Germinal center (tissue), 1 donor: ENCODE data around the gene ACRV1.
A peak's percentile ranks its signal among the peaks of the same experiment; 100 is the strongest.

Experiments
- DNase-seq: peaks from one replicate; pipeline ENCODE4 v3.0.0; 2012; ENCODE audit warnings: mixed read lengths, low spot score

Gene ACRV1

DNA sequence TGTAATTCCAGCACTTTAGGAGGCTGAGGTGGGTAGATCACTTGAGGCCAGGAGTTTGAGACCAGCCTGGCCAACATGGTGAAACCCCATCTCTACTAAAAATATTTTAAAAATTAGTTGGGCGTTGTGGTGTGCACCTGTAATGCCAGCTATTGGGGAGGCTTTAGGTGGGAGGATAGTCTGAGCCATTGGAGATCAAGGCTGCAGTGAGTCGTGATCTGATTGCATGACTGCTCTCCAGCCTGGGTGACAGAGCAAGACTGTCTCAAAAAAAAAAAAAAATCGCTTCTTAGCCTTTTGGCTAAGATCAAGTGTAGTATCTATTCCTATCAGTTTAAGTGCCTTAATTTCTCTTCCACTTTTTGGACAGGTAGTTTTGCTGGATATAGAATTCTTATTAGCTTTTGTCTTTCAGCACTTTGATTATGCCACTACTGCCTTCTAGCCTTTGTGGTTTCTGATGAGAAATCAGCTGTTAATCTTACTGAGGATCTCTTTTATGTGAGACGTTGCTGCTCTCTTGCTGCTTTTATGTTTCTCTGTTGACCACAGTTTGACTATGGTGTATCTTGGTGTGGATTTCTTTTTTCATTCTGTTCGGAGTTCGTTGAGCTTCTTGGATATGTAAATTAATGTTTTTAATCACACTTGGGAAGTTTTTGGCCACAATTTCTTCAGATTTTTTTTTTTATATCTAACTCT is 31.0 kb downstream of the ACRV1 start:
- no peak for DNase-seq

DNA sequence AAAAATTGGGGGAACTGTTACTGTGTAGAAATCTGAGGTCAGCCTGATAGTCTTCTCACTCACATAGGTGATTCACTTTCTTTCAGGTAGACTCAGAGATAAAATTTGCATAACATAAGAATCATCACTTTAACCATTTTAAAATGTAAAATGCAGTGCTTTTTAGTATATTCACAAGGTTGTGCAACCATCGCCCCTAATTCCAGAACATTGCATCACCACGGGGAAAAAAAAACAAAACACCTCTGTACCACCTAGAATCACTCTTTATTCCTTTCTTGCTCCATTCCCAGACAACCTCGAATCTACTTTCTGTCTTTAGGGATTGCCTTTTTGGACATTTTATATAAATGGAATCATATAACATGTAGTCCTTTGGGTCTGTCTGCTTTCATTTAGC is 34.8 kb downstream of the ACRV1 start:
- no peak for DNase-seq

GRCh38 chr11:125638315-125638714 is 42.3 kb downstream of the ACRV1 start:
- no peak for DNase-seq

GRCh38 chr11:125637840-125638239 is 42.8 kb downstream of the ACRV1 start:
- no peak for DNase-seq

GRCh38 chr11:125627236-125627910 is 53.3 kb downstream of the ACRV1 start:
- no peak for DNase-seq

DNA sequence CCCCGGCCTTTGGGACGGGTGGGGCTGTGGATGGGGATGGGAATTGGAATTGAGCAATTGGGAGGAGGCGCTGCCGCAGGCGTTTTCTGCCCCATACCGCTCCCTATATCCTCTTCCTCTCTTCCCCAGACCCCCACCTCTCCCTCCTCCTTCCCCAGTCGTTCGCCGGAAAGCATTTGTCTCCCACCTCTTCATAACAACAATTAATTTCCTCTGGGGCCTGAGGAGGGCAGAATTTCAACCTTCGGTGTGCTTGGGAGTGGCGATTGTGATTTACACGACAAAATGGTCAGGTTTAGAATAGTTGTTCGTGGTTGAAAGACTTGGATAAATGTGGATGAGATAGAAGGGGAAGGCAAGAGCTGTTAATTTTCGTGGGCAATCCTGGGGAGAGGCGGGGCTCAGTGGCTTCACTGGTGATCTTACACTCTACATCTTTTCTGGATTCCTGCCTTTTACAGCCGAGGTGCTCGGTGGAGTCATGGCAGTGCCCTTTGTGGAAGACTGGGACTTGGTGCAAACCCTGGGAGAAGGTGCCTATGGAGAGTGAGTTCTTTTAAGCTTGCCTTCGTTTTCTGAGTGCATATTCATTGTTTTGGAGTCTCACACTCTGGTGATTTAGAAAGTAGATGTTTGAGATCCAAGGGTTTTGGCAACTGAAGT is 54.2 kb downstream of the ACRV1 start:
- DNase-seq, result peak; percentile 39

- DNase-seq, result peak; percentile 79
These were observed 54.9 kb downstream of the ACRV1 start for GRCh38 chr11:125625630-125626287.

DNA sequence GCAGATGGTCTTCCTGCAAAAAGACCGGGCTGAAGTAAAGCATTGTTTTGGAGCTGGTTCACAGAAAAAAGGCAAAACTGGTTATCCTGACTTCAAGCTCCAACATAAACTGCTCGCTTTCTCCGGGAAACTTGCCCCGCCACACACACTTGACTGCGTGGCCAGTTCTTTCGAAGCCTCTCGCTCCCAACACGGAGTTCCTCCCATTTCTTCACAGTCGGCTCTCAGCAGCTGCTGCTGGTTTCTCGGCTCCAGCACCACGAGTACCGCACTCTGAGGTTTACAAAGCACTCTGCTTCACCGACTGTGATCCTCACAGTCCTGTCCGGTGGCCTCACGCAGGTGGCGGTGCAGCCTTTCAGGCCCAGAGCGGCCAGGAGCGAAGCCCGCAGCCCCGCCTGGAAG is 55.4 kb downstream of the ACRV1 start:
- no peak for DNase-seq

GRCh38 chr11:125624756-125625213 is 55.9 kb downstream of the ACRV1 start, which contains the start of gene CHEK1:
TSS of gene CHEK1 (plus strand) at chr11:125625163. CDS start at chr11:125626769, 1,606 bp downstream.
- no peak for DNase-seq

DNA sequence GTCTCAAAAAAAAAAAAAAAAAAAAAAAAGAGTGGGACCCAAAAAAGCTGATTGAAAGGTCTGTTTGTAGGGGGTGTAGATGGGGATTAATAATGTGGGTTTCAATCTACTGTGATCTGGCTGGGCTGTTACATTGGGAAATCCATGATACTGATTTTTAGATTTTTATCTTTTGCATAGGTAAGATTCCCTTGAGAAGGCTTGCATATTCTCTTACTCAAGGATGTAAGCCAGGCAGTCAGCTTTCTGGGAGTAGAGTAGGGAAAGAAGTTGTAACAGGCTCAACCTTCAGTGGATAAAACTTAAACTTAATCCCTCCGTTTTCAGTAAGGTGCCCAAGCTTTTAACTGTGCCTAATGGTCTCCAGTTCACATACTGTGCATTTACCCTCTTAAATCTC is 57.6 kb downstream of the ACRV1 start:
- no peak for DNase-seq

DNA sequence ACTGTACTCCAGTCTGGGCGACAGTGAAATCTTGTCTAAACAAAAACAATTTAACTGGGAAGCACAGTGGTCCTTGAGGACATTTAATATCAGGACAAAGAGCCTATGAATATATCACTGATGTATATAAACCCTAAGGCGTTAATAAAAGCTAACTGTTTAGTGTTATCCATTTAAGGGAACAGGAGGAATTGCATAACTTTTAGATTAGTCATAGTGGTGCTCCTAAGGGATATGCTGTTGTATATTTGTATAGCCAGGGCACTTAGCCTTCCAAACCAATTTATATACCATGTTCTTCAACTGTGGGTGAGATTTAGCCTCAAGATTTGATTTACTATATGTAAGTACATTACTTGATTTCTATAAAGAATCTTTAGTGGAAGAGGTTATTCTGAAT is 58.7 kb downstream of the ACRV1 start:
- DNase-seq, result no peak
